GM21423 (cell line): ENCODE measurements around the gene TCFL5.

Experiments
- ATAC-seq: cut with Tn5 transposase; IDR thresholded peaks from one replicate; pipeline ENCODE4 v1.9.1; 2021; ENCODE audit warnings: mild to moderate bottlenecking, moderate library complexity; ENCODE audit not compliant: unreplicated experiment

TCFL5 gene

GRCh38 chr20:62800314-62801259 is 61.0 kb downstream of the TCFL5 start:
- no peak for ATAC-seq

DNA sequence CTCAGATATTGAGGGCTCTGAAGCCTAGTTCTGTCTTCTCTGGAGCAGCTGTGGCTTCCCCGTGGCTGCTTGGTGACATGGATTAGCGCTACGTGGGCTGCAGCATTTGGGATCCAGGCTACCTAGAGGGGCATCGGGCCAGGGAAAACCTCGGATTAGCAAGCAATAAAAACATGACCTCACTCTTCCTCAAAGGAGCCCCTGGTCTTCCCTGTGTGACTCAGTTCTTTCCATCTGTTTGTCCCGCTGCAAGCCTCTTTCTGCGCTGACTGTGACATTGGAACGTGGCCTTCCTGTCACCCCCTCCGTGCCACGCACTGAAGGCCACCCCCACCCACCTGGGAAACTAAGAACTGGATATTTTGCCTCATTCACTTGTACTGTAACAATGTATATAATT is 61.7 kb downstream of the TCFL5 start:
- no peak for ATAC-seq

GRCh38 chr20:62799459-62799858 is 62.2 kb downstream of the TCFL5 start:
- no peak for ATAC-seq

- ATAC-seq, result no peak
Measured at GRCh38 chr20:62799036-62799435, 62.6 kb downstream of the TCFL5 start.

GRCh38 chr20:62797671-62798532 is 63.7 kb downstream of the TCFL5 start:
- no peak for ATAC-seq

DNA sequence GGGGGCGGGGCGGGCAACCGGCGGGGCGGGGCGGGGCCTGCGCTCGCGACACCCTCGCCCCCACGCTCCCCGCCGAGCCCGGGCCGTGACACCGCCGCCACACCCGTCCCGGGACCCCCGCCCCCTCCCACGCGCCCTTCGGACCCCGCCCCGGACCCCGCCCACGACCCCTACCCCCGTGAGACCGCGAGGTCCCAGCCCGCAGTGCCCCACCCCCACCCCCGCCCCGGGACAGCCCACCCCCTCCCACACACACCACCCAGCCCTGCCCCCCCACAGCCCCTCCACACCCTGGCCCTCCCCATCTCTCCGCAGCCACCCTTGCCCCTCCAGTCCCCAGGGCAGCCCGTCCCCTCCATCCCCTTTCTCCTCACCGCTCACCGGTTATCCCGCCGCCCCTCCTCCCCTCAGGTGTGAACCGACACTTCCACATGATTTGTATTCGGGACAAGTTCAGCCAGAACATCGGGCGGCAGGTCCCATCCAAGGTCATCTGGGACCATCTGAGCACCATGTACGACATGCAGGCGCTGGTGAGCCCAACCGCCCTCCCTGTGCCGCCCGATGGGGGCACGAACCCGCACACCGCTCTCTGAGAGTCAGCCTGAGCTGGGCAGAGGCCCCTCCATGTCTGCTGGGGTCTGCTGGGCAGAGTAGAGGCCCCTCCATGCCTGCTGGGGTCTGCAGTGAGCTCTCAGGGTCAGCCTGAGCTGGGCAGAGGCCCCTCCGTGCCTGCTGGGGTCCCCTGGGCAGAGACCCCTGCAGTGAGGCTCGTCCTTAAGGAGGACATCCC is 64.7 kb downstream of the TCFL5 start:
- no peak for ATAC-seq

DNA sequence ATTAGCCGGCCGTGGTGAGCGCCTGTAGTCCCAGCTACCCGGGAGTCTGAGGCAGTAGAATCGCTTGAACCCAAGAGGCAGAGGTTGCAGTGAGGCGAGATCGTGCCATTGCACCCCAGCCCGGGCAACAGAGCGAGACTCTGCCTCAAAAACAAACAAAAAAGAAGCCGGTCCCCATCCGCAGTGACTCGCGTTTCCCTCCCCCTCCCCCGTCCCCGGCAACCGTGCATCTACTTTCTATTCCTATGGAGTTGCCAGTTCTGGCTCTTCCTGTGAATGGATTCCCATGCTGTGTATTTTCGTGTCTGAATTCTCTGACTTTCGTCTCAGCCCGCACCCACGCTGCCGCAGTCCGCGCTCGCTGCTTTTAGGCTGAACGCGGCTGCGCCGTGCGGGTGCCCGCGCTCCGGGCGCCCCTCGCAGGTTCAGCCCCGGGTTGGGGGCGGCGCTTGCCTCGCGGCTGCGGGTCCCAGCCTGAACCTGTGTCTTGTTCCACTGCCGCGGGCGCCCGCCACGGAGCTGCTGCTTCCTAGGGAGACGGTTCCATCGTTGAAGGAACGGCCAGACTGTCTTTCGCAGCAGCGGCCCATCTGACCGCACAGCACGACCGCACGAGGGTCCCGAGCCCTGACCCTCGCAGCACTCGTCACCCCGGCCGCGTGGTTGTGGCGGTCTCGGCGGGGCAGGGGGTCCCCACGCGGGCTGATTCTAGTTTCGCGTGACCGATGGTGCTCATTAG is 66.4 kb downstream of the TCFL5 start:
- no peak for ATAC-seq

- ATAC-seq, result peak; percentile 67
Measured at GRCh38 chr20:62794007-62794724, 67.5 kb downstream of the TCFL5 start.

DNA sequence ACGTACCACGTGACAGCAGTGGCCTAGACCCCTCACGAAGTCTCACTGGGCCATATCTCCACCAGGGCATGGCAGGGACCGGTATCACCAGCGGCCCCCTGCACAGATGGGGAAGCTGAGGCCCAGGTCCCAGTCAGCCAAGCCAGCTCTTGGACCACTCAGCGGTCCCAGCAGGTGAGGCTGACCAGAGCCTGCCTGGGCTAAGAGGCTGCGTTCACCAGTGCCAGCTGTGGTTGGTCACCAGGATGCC is 67.9 kb downstream of the TCFL5 start:
- no peak for ATAC-seq

GRCh38 chr20:62792940-62793756 is 68.5 kb downstream of the TCFL5 start:
- no peak for ATAC-seq

- ATAC-seq, result no peak
Measured at GRCh38 chr20:62792182-62792939, 69.3 kb downstream of the TCFL5 start.

DNA sequence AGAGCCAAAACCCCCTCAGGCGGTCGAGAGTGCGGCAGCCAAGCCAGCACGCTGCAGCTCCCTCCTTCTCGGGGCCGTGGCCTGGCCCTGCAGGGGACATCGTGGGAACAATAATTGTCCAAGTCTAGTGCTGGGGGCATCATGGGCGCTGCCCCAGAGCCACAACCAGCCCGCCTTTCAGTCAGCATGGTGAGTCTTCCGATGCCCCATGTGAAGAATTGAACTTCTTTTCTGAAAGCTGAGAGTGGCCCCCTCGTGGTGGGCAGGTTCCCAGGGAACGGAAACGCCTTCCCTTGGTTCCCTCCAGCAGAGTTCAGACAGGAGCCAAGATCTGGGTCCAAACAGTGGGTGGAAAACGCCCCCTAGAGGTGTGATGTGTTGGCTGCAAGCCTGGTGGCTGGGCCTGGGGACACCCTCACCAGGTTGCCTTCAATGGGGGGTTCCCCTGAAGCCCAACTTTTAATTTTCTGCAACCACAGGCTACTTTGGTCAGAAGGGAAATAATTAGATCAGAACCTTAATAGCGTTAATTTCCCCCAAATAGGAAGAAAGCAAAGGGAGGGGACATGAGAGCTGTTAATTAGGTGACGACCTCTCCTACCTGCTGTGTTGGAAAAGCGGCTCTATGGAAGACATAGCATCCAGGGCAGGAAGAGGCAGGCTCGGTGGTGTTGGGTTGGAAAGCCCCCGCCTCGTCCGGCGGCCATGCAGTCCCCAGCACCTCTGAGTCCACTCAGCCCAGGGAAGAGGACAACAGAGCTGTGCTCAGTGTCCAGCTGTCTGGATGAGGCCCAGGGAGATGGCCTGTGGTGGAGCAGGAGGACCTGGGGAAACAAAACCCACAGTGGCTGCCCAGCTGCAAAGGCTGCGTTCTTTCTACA is 70.1 kb downstream of the TCFL5 start:
- ATAC-seq, result no peak
